Thyroid gland (tissue), 4 donors: ENCODE data around the gene ATXN1.

Source experiments
- CTCF ChIP-seq, 6 experiments: fragments of 200-600 bp in 3 of 6; fragments of 450-650 bp in 3 of 6; sonication (generic) in 3 of 6; IDR thresholded peaks; one replicate each; pipeline ENCODE4 v1.5.1; 2016 to 2019; ENCODE audit warnings: antibody characterized with exemption in 6 of 6, mild to moderate bottlenecking in 2 of 6, inconsistent platforms in 1 of 6, moderate library complexity in 1 of 6
- POLR2A ChIP-seq, 2 donors: fragments of 450-650 bp; IDR thresholded peaks; one replicate each; pipeline ENCODE4 v1.6.1; 2017; ENCODE audit warnings: antibody characterized with exemption in 2 of 2, mild to moderate bottlenecking in 2 of 2, moderate library complexity in 1 of 2

GRCh38 chr6:16396497-16397319 is 364.6 kb downstream of the ATXN1 start:
- no peak for TF ChIP-seq POLR2A (IDR thresholded peaks at IDR 0.05)
- TF ChIP-seq CTCF (IDR thresholded peaks at IDR 0.05) = no peak
